ENCODE results near the gene DNAJC5.

DNA sequence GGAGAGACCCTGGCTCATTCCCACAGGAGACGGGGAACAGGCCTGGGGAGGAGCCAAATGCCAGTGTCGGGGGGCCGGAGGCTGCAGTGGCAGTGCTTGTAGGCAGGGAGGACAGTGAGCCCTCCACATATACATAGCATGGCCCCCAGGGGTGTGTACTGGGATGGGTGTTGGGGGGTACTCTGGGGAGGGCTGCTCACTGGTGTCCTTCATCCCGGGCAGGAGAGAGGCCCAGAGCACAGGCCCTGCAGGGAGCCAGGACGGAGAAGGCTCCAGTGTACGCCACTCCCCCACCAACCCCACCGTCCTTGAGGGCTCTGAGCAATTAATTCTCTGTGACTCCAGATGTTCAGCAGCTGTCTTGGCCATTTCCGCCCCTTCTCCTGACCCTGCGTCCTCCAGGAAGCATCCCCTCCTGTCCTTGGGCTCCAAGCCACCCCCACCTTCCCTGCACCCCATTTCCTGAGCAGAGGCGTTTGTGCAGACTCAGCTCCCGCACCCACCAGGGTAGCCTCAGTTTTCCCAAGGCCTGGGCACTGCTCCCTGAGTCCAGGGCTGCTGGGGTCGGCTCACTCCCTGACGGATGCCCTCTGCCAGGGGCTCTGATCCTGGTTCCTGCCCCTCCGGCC is 37.0 kb upstream of the DNAJC5 start:
- TF ChIP-seq GABPA (IDR thresholded peaks at IDR 0.05; ENCODE audit: low read depth) (no peak), CTCF (IDR thresholded peaks at IDR 0.05; ENCODE audit: insufficient read depth, low read length) (no peak), POLR2AphosphoS5 (IDR thresholded peaks at IDR 0.05; ENCODE audit: low read depth) (0 out of 2 replicates have a peak, but pooled peaks have one; percentile 7)
